ENCODE results near the gene KLF2. TPM values are rescaled to one million over a fixed set of nuclear protein-coding genes. Genes with fewer than 3 reads are reported as not detected.
"Not testable (repeated sequence)": the region's sequence is repeated elsewhere in the genome, so short reads cannot be mapped to it uniquely, and the experiment has no call there.

Gene KLF2
- polyA plus RNA-seq, 5 donors = 15.3 to 47.8 (median 31.4) TPM

DNA sequence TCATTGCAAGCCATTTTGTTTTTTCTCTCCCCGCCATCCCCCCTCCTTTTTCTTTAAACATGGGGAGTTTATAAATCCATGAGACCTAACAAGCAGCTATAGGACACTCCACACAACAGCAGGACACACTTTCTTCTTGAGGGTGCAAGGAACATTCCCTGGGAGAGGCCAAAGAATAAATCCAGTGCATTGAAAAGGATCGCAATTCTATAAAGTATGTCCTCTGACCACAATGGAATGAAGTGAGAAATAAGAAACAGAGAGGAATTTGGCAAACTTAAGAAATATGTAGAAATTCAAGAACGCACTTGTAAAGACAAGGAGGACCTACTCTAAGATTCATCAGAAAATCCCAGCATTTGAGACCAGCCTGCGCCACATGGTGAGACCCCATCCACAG lies 11.9 kb downstream of the KLF2 start:
- DNase-seq = no peak

DNA sequence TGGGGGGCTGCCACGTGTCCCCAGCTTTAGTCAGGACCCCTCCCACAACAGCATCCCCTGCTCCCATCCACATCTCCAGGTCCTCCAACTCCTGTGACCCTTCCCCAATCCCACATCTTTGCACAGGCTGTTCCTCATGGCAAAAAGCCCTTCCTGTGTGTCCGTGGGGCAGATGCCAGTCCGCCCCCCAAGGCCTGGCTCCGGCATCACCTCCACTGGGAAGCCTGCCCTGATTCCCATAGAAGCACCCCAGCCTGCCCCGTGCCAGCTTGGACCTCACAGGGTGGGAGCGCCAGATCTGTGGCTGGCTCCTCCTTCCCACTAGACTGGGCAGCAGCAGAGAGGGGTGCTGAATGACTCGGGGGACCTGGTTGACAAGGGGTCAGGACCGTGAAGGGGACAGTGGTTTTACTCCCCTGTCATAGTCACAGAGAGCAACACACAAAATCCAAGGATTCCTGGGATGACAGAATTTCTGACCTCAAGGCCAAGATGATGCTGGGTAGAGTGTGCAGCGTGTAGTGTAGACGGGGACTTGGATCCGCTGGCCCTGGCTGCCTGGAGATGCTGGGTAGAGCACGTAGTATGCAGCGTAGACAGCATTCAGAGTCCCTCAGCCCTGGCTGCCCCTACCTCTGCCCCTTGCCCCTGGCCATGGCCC lies 13.3 kb downstream of the KLF2 start:
- no peak for DNase-seq

GRCh38 chr19:16338470-16339360 lies 14.1 kb downstream of the KLF2 start:
- DNase-seq = no peak

DNA sequence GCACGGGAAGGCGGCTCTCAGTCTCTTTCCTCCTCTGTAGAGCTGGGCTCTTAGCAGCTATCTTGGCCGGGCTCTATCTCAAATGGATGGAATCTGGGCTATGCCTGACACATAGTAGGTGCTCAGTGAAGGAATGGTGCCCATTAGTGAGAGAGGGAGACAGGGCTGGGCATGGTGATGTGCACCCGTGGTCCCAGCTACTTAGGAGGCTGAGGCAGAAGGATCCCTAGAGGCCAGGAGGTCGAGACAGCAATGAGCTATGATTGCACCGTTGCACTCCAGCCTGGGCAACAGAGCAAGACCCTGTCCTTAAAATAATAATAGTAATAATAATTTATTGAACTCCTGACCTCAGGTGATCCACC lies 14.7 kb downstream of the KLF2 start:
- no peak for DNase-seq

DNA sequence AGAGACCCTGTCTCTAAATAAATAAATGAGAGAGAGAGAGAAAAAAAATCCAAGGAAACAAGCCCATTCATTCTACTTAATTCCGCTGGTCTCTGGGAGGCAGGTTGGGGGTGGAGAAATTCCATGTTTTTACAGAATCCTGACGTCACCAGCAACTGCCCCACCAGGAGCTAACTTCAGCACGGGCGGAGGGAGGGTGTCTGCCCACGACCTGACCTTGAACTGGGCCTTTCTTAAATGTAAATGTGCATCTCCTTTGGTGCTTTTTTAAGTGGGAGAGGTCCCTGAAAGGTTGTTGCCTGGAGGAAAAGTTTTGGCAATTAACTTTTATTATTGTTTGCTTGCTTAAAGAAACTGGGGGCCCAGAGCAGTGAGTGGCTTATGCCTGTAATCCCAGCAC lies 15.5 kb downstream of the KLF2 start:
- DNase-seq = no peak

- DNase-seq = no peak
Observed at GRCh38 chr19:16340654-16341053, 16.0 kb downstream of the KLF2 start.

GRCh38 chr19:16342002-16342715 lies 17.5 kb downstream of the KLF2 start:
- no peak for DNase-seq

- DNase-seq = no peak
Observed at GRCh38 chr19:16343156-16343555, 18.5 kb downstream of the KLF2 start.

DNA sequence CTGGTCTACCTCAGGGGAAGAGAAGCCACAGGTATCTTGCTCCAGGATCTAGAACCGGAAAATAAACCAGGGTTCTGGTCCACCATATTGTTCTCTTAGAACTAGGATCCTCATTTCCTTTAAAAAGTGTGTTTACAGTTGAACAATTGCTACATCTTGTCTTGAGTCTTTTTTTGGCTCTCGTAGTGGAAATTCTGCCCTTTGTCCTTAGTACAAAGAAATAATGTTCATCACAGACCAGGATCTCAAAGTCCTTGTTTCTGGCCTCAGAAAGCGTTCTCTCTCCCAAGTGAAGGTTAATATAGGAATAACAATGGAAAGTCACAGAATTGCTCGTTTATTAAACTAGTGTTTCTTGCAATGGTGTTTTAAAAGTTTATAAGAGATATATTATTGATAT lies 20.8 kb downstream of the KLF2 start:
- no peak for DNase-seq

- DNase-seq = not testable (repeated sequence)
Observed at GRCh38 chr19:16347099-16347498, 22.5 kb downstream of the KLF2 start.

DNA sequence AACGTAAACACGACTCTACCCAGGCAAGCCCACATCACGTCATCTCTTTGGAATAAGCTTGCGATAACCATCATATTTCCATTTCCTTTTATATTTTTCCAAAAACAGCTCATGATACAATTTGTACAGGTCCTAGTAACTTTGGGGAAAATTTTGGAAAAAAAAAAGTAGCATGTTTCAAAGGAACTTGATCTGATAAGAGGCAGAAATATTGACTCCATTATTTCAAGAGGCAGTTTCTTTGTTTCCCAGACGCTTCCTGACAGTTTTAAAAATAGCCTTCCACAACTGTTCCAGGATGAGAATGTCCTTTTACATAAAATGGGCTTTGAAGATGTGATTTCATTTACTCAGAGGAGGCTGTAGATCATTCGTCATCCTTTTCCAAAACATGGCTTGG lies 23.1 kb downstream of the KLF2 start:
- DNase-seq = no peak

- DNase-seq = no peak
Observed at GRCh38 chr19:16349551-16350152, 25.0 kb downstream of the KLF2 start.

- DNase-seq = no peak
Observed at GRCh38 chr19:16351133-16351809, 26.6 kb downstream of the KLF2 start.

DNA sequence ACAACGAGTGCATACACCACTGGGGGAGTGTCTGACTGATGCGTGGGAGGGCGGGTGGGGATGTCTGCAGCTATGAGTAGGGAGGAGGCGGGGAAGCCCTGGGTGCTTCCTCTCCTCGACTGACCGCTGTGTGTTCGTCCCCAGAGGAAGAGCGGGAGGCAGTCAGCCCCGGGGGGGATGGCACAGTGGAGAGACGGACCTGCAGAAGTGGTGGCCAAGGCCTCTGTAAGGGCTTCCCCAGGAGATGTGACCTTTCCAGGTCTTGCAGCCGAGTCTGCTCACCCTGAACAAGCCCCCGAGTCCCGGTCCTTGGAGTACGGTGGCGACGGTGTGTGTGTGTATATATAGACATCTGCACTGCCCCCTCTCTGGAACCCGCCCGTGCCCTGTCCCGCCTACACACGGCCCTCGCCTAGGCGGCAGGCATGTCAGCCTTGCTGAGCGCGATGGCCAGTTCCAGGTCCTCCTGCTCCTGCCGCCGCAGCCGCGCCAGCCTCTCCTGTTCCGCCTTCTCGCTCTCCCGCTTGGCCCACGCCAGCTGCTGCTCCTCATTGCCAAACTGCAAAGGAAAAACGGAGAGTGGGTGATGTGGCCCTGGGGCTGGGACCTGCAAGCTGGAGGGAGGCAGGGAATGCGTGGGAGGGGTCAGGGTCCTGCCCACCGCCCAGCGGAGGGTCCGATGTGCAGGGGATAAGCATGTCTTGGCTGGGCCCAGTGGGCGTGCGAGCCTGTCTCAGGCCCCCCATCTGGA lies 30.8 kb downstream of the KLF2 start:
- no peak for DNase-seq

DNA sequence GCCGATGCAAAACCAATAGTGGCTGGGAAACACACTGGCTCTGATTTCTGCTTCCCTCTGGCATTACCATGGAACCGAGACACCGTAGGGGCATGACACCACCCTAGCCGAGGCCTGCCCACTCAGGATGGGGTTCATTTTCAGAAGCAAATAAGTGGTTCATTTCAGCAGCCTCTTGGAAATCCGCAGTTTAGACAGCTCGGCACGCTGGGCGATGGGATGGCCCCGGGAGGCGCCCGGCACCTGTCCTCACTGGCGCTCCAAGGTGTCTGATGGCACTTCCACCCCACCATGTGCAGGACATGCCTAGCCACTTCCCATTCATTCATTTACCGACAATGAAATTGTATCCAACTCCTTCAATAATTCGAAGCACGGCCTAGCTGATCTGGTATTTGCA lies 33.8 kb downstream of the KLF2 start:
- DNase-seq = no peak

DNA sequence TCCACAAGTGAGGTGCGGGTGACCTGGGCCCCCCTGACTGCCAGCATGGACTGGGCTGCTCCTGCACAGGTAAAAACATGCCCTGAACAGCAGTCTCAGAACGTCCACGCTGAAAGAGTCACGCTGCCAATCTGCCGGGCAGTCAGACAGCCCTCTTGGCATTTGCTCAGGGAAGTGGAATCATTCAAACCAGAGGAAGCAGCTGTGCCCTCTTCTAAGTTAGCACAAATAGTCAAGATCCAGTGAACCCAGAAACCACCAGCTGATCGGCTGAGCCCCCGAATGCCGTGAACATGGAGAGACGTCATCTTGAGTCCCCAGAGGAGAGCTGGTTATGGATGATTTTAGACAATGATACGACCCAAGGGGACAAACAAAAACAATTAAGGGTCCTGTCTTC lies 34.4 kb downstream of the KLF2 start:
- DNase-seq = no peak

- DNase-seq = no peak
Observed at GRCh38 chr19:16359964-16360363, 35.3 kb downstream of the KLF2 start.

DNA sequence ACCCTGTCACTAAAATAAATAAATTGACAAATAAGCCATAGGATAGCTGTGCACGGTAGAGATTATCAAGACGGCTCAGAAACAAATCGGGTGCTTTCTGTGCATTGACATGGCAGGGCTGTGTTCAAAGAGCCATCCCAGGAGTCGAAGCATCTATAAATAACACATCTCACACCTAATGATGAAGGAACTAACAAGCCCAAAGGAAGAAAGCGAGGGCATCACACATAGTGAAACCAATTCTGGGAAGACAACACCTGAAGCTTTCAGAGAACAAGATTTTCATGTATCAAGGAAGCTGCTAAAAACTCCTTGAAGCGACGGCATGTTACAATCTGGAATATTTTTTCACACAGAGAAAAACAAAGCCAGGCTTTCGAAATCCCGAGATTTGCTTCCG lies 36.1 kb downstream of the KLF2 start:
- no peak for DNase-seq

DNA sequence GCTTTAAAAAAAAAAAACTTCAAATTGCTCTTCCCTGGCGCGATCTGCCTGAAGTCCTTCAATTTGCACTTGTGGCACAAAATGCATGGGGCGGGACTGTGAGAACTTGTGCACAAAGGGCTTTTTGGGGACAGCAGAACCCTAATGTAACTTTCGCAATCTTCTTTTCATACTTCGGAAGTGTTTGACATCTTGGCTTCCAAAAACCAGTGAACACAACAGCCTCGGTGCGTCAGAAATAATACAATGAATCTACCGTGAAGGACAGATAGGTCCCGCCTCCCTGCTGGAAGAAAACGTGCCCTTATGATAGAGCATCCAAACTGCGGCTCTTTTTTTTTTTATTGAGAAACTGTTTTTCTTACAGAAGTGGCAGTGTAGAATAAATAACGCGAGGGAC lies 36.6 kb downstream of the KLF2 start:
- no peak for DNase-seq

DNA sequence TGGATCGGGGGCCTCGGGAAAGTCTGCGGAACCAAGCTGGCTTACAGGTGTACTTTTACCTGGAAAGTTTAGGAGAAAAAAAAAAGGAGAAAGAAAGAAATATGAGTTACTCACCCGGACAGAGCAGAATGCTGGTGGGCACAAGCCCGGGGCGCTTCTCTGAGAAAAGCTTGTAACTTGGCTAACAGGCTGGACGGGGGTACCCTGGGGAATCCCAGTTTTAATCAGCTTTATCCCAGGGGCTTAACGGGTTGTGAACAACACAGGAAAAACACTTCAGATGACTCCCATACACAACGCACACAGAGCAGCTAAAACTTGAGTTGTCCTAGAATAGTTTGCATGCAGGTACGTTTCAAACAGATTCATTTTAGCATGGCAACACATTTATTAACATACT lies 37.3 kb downstream of the KLF2 start:
- DNase-seq = no peak
